Adipocyte (in vitro differentiated cells): Measurements from ENCODE around the gene IRF2.
"Not testable (repeated sequence)": the region's sequence is repeated elsewhere in the genome, so short reads cannot be mapped to it uniquely, and the experiment has no call there.

Experiments used
- DNase-seq: peaks from one replicate; pipeline ENCODE4 v3.0.0-alpha.2; 2015; ENCODE audit warnings: low read depth
- H3K27me3 ChIP-seq: replicated peaks from 2 replicates; pipeline ENCODE4 v1.7.0; 2013; ENCODE audit warnings: mild to moderate bottlenecking, low read length, moderate library complexity; ENCODE audit not compliant: control insufficient read depth, insufficient read depth
- H3K36me3 ChIP-seq: 2 replicates; pipeline ENCODE4 v1.7.0; 2013; ENCODE audit warnings: low read length, mild to moderate bottlenecking, moderate library complexity; ENCODE audit not compliant: control insufficient read depth, insufficient read depth, severe bottlenecking
- H3K4me1 ChIP-seq: 2 replicates; pipeline ENCODE4 v1.7.0; 2013; ENCODE audit warnings: mild to moderate bottlenecking, low read length, moderate library complexity; ENCODE audit not compliant: control insufficient read depth, insufficient read depth
- H3K4me3 ChIP-seq: 2 replicates; pipeline ENCODE4 v1.7.0; 2013; ENCODE audit warnings: mild to moderate bottlenecking, low read length, moderate library complexity
- H3K9ac ChIP-seq: 2 replicates; pipeline ENCODE4 v1.7.0; 2013; ENCODE audit warnings: mild to moderate bottlenecking, low read length, moderate library complexity
- H3K9me3 ChIP-seq: 2 replicates; pipeline ENCODE4 v1.7.0; 2013; ENCODE audit warnings: mild to moderate bottlenecking, low read length, moderate library complexity; ENCODE audit not compliant: control insufficient read depth

The IRF2 gene

GRCh38 chr4:184349283-184350039 is 124.9 kb downstream of the IRF2 start:
- Histone ChIP-seq H3K4me1 (peaks cover 34% of the 10 kb centered on the region), H3K36me3 (no peaks in the 10 kb centered on the region), H3K4me3 (no peak overlapping the region)

GRCh38 chr4:184348311-184349233 is 125.8 kb downstream of the IRF2 start:
- Histone ChIP-seq H3K36me3 (no peaks in the 10 kb centered on the region), H3K4me3 (no peak overlapping the region), H3K9ac (peak overlapping the region; percentile 65), H3K9me3 (no peaks in the 10 kb centered on the region), H3K4me1 (peaks cover 34% of the 10 kb centered on the region), H3K27me3 (no peaks in the 10 kb centered on the region)
- DNase-seq = peak; percentile 42

More at GRCh38 chr4:184349283-184350039, 124.9 kb downstream of the IRF2 start:
- Histone ChIP-seq H3K9me3 (no peaks in the 10 kb centered on the region), H3K27me3 (no peaks in the 10 kb centered on the region), H3K9ac (no peak overlapping the region)
- no peak for DNase-seq

- peaks cover 40% of the 10 kb centered on the region for H3K4me1 ChIP-seq
- no peaks in the 10 kb centered on the region for H3K36me3 ChIP-seq
- no peak for DNase-seq
- H3K27me3 ChIP-seq = no peaks in the 10 kb centered on the region
- H3K9ac ChIP-seq = peak overlapping the region; percentile 65
- no peak overlapping the region for H3K4me3 ChIP-seq
- no peaks in the 10 kb centered on the region for H3K9me3 ChIP-seq
These were observed 126.8 kb downstream of the IRF2 start for GRCh38 chr4:184347251-184348239.

GRCh38 chr4:184346682-184347081 is 127.7 kb downstream of the IRF2 start:
- no peak overlapping the region for H3K9ac ChIP-seq
- H3K4me1 ChIP-seq = peaks cover 40% of the 10 kb centered on the region
- DNase-seq = no peak
- H3K27me3 ChIP-seq = no peaks in the 10 kb centered on the region
- no peak overlapping the region for H3K4me3 ChIP-seq
- no peaks in the 10 kb centered on the region for H3K9me3 ChIP-seq
- H3K36me3 ChIP-seq = no peaks in the 10 kb centered on the region

- not testable (repeated sequence) for H3K27me3 ChIP-seq, H3K9ac ChIP-seq, H3K9me3 ChIP-seq, DNase-seq, H3K4me3 ChIP-seq, H3K36me3 ChIP-seq
- peaks cover 40% of the 10 kb centered on the region for H3K4me1 ChIP-seq
These were observed 128.1 kb downstream of the IRF2 start for GRCh38 chr4:184346273-184346672.

- H3K9ac ChIP-seq = peak overlapping the region; percentile 12
- H3K4me1 ChIP-seq = peaks cover 40% of the 10 kb centered on the region
- H3K27me3 ChIP-seq = no peaks in the 10 kb centered on the region
- no peaks in the 10 kb centered on the region for H3K9me3 ChIP-seq
- H3K36me3 ChIP-seq = no peaks in the 10 kb centered on the region
- DNase-seq = no peak
- no peak overlapping the region for H3K4me3 ChIP-seq
These were observed 128.8 kb downstream of the IRF2 start for GRCh38 chr4:184345573-184345922.

- Histone ChIP-seq H3K36me3 (no peaks in the 10 kb centered on the region), H3K9me3 (no peaks in the 10 kb centered on the region), H3K27me3 (no peaks in the 10 kb centered on the region), H3K4me3 (no peak overlapping the region), H3K9ac (peak overlapping the region; percentile 12), H3K4me1 (peaks cover 40% of the 10 kb centered on the region)
- no peak for DNase-seq
These were observed 129.3 kb downstream of the IRF2 start for GRCh38 chr4:184344899-184345572.

GRCh38 chr4:184344435-184344834 is 129.9 kb downstream of the IRF2 start:
- no peaks in the 10 kb centered on the region for H3K9me3 ChIP-seq
- H3K36me3 ChIP-seq = no peaks in the 10 kb centered on the region
- no peaks in the 10 kb centered on the region for H3K27me3 ChIP-seq
- no peak overlapping the region for H3K9ac ChIP-seq
- peaks cover 40% of the 10 kb centered on the region for H3K4me1 ChIP-seq
- DNase-seq = no peak
- no peak overlapping the region for H3K4me3 ChIP-seq

GRCh38 chr4:184343502-184344177 is 130.7 kb downstream of the IRF2 start:
- Histone ChIP-seq H3K36me3 (no peaks in the 10 kb centered on the region), H3K4me3 (peak overlapping the region; percentile 90), H3K27me3 (no peaks in the 10 kb centered on the region), H3K9me3 (no peaks in the 10 kb centered on the region), H3K9ac (peak overlapping the region; percentile 81), H3K4me1 (peaks cover 36% of the 10 kb centered on the region)
- peak; percentile 90 for DNase-seq

GRCh38 chr4:184342857-184343237 is 131.5 kb downstream of the IRF2 start:
- Histone ChIP-seq H3K9ac (peak overlapping the region; percentile 81), H3K4me3 (peak overlapping the region; percentile 90), H3K4me1 (peaks cover 28% of the 10 kb centered on the region)
- DNase-seq, H3K36me3 ChIP-seq, H3K27me3 ChIP-seq, H3K9me3 ChIP-seq: not testable (repeated sequence)
